GM18873 (cell line): ENCODE measurements around the gene BRD9.
"Not testable (repeated sequence)": the region's sequence is repeated elsewhere in the genome, so short reads cannot be mapped to it uniquely, and the experiment has no call there.

ENCODE experiments used
- ATAC-seq: cut with Tn5 transposase; IDR thresholded peaks from one replicate; pipeline ENCODE4 v1.9.1; 2021; ENCODE audit warnings: mild to moderate bottlenecking, moderate library complexity, moderate number of reproducible peaks; ENCODE audit not compliant: unreplicated experiment, low FRiP score

Gene BRD9

GRCh38 chr5:847736-848135, 44.9 kb downstream of the BRD9 start:
- not testable (repeated sequence) for ATAC-seq

- not testable (repeated sequence) for ATAC-seq
These were observed 45.4 kb downstream of the BRD9 start for GRCh38 chr5:847212-847611.

GRCh38 chr5:846602-847091, 46.0 kb downstream of the BRD9 start:
- not testable (repeated sequence) for ATAC-seq

- ATAC-seq, result not testable (repeated sequence)
These were observed 46.7 kb downstream of the BRD9 start for GRCh38 chr5:845676-846601.

GRCh38 chr5:845031-845675, 47.4 kb downstream of the BRD9 start:
- ATAC-seq, result not testable (repeated sequence)

- not testable (repeated sequence) for ATAC-seq
These were observed 48.2 kb downstream of the BRD9 start for GRCh38 chr5:844426-844825.

GRCh38 chr5:843926-844325, 48.7 kb downstream of the BRD9 start:
- not testable (repeated sequence) for ATAC-seq

- not testable (repeated sequence) for ATAC-seq
These were observed 49.2 kb downstream of the BRD9 start for GRCh38 chr5:843371-843770.

GRCh38 chr5:842402-843221, 50.0 kb downstream of the BRD9 start:
- not testable (repeated sequence) for ATAC-seq

- ATAC-seq, result not testable (repeated sequence)
These were observed 50.8 kb downstream of the BRD9 start for GRCh38 chr5:841531-842401.

GRCh38 chr5:840974-841435, 51.6 kb downstream of the BRD9 start:
- ATAC-seq, result not testable (repeated sequence)

- ATAC-seq, result not testable (repeated sequence)
These were observed 52.3 kb downstream of the BRD9 start for GRCh38 chr5:840118-840973.

GRCh38 chr5:838431-838851, 54.2 kb downstream of the BRD9 start:
- ATAC-seq, result not testable (repeated sequence)

- not testable (repeated sequence) for ATAC-seq
These were observed 54.9 kb downstream of the BRD9 start for GRCh38 chr5:837621-838121.

GRCh38 chr5:835933-836612, 56.5 kb downstream of the BRD9 start:
- not testable (repeated sequence) for ATAC-seq

- not testable (repeated sequence) for ATAC-seq
These were observed 58.6 kb downstream of the BRD9 start for GRCh38 chr5:834013-834412.

GRCh38 chr5:828194-828593, 64.4 kb downstream of the BRD9 start:
- ATAC-seq, result not testable (repeated sequence)

GRCh38 chr5:825544-825943, 67.1 kb downstream of the BRD9 start:
- not testable (repeated sequence) for ATAC-seq
